ENCODE measurements around the gene RAPGEF4. TPM values are rescaled to one million over a fixed set of nuclear protein-coding genes. Genes with fewer than 3 reads are reported as not detected.

Gene RAPGEF4
- total and polyA plus RNA-seq, 2 of the 8 experiments (the other 6 are each of a cell fraction or from before 2014, with no cell fraction given), result 1.2 to 2.6 TPM

DNA sequence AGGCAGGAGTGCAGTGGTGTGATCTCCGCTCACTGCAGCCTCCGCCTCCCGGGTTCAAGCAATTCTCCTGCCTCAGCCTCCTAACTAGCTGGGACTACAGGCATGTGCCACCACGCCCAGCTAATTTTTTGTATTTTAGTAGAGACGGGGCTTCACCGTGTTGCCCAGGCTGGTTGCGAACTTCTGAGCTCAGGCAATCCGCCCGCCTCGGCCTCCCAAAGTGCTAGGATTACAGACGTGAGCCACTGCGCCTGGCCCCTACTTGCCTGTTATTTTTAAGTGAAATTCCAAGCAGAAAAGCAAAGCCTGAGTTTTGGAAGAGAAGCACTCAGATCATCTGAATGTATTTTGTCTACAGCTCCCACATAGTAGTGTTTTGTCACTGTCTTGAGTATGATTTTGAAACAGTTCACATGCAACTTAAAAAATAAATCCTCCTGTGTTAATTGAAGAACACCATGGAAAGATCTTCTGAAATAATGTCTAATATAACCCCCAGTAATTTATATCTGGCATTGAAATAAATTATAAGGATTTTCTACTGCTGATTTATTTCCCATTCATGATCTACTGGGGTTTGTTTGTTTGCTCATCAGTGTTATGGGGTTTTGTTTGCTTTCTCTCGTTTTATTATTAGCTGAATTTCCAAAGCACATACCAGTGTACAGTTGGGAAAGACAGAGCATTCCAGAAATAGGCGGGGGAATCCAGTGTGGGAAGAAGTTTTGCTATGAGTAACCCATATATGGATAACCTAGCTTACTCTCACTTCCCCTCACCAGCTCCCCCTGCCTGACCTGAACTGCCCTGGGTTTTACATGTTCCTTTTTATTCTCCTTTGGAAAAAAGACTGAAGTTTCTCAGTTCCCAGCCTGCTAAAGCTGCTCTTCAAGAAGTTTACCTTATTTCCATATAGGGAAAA, 259.9 kb downstream of the RAPGEF4 start:
- H3K4me1 ChIP-seq (replicated peaks in 1 of 4; ENCODE audit: control insufficient read depth in 3 of 4, insufficient read depth in 4 of 4, low read length in 3 of 4), result peaks cover 0 to 2% (median 0%) of the 10 kb centered on the region in 4 experiments; a peak in 2 of 7 replicates
- H4K20me1 ChIP-seq (replicated peaks in 1 of 2; ENCODE audit: control insufficient read depth in 1 of 2, insufficient read depth in 2 of 2, low read length in 2 of 2), result no peaks in the 10 kb centered on the region
- no peak overlapping the region for H3K4ac ChIP-seq (replicated peaks; ENCODE audit: insufficient read length, low read depth, low read length)
- FAIRE-seq, result no peak
- H2BK20ac ChIP-seq (ENCODE audit: low read length), result no peak overlapping the region
- H4K8ac ChIP-seq (ENCODE audit: extremely low read depth, insufficient read depth, low read length), result no peak overlapping the region
- no peak overlapping the region for H4K91ac ChIP-seq (replicated peaks; ENCODE audit: insufficient read length, low read length)
- H3K14ac ChIP-seq (ENCODE audit: insufficient read length), result no peak overlapping the region
- ChIA-PET POLR2A (ENCODE audit: partially characterized antibody) (no interaction called here), CTCF (ENCODE audit: partially characterized antibody) (interaction anchor here (0.6 to 2.4 kb wide), 8 partner anchors 8 to 662 kb away, joined by 3 to 9 read pairs (median 4); no protein-coding TSS in a partner anchor)
- no peak overlapping the region for H3K23ac ChIP-seq (ENCODE audit: insufficient read length)
- H3K36me3 ChIP-seq (ENCODE audit: control insufficient read depth in 2 of 4, insufficient read depth in 4 of 4, low read length in 3 of 4), result no peaks in the 10 kb centered on the region
- no peak overlapping the region for H2AFZ ChIP-seq (ENCODE audit: low read length)
- H3K4me3 ChIP-seq (ENCODE audit: extremely low read depth in 1 of 4, insufficient read depth in 2 of 4, low read depth in 3 of 4, low read length in 4 of 4), result no peak overlapping the region
- H3K9ac ChIP-seq (replicated peaks in 1 of 4; ENCODE audit: extremely low read depth in 1 of 4, low read depth in 3 of 4, low read length in 3 of 4), result no peak overlapping the region
- H2BK5ac ChIP-seq (ENCODE audit: low read depth, low read length), result no peak overlapping the region
- no peak overlapping the region for H2AK5ac ChIP-seq (ENCODE audit: low read depth, low read length)
- peak in 1 of 3 experiments; percentile 25; a peak in 2 of 4 replicates for TF ChIP-seq CTCF (IDR thresholded peaks at IDR 0.05; ENCODE audit: control extremely low read depth in 1 of 3, insufficient read depth in 1 of 3, low read depth in 1 of 3, low read length in 3 of 3)
- TF ChIP-seq BACH1 (IDR thresholded peaks at IDR 0.05; ENCODE audit: low read length), result no peak
- no peaks in the 10 kb centered on the region for H3K27me3 ChIP-seq (replicated peaks in 1 of 4; ENCODE audit: control insufficient read depth in 3 of 4, extremely low read depth in 1 of 4, insufficient read depth in 3 of 4, low read length in 3 of 4)
- H3K56ac ChIP-seq (replicated peaks; ENCODE audit: insufficient read length, low read depth, low read length), result no peak overlapping the region
- no peak overlapping the region for H3K27ac ChIP-seq (ENCODE audit: low read depth, low read length)
- no peak for DNase-seq (ENCODE audit: low read depth in 1 of 2, low spot score in 2 of 2)
- no peaks in the 10 kb centered on the region for H3K9me3 ChIP-seq (ENCODE audit: insufficient read depth in 2 of 2, low read depth in 1 of 2, low read length in 1 of 2)
- no peaks in the 10 kb centered on the region for H3K23me2 ChIP-seq (ENCODE audit: low read depth, low read length)
- H2BK120ac ChIP-seq (replicated peaks; ENCODE audit: low read depth, low read length), result no peak overlapping the region
- H4K5ac ChIP-seq (ENCODE audit: insufficient read length, low read depth, low read length), result no peak overlapping the region
- 84% methylated on average over 13 of the region's 14 CpGs; no CpG with 5 or more reads in 1 of the 2 experiments for WGBS, 2 experiments (ENCODE audit: extremely low coverage in 1 of 2, insufficient coverage in 1 of 2, insufficient read length in 1 of 2, insufficient replicate concordance in 2 of 2, low coverage in 1 of 2, low lambda C conversion rate in 2 of 2, missing lambda C conversion rate in 1 of 2)
- H3K18ac ChIP-seq (ENCODE audit: extremely low read depth, low read length), result no peak overlapping the region
- H2BK12ac ChIP-seq (ENCODE audit: low read depth, low read length), result no peak overlapping the region
- H3K79me2 ChIP-seq (ENCODE audit: control insufficient read depth in 1 of 2, insufficient read depth in 2 of 2, low read length in 2 of 2), result no peaks in the 10 kb centered on the region
- H2BK15ac ChIP-seq (ENCODE audit: low read length), result no peak overlapping the region
- H3K4me2 ChIP-seq (ENCODE audit: insufficient read depth in 1 of 2, low read depth in 2 of 2, low read length in 2 of 2), result no peak overlapping the region
- H3K79me1 ChIP-seq (ENCODE audit: low read depth, low read length), result no peaks in the 10 kb centered on the region

Measured in H1 (cell line).